HG03175 (cell line): ENCODE measurements around the gene TMEM225B.
"Not testable (repeated sequence)": the region's sequence is repeated elsewhere in the genome, so short reads cannot be mapped to it uniquely, and the experiment has no call there.

Experiments
- ATAC-seq: cut with Tn5 transposase; IDR thresholded peaks from one replicate; pipeline ENCODE4 v1.9.1; 2021; ENCODE audit warnings: mild to moderate bottlenecking, moderate library complexity; ENCODE audit not compliant: unreplicated experiment

Gene TMEM225B

GRCh38 chr7:99623091-99623693 is 25.1 kb downstream of the TMEM225B start:
- no peak for ATAC-seq

- no peak for ATAC-seq
These were observed 25.8 kb downstream of the TMEM225B start for GRCh38 chr7:99623702-99624447.

DNA sequence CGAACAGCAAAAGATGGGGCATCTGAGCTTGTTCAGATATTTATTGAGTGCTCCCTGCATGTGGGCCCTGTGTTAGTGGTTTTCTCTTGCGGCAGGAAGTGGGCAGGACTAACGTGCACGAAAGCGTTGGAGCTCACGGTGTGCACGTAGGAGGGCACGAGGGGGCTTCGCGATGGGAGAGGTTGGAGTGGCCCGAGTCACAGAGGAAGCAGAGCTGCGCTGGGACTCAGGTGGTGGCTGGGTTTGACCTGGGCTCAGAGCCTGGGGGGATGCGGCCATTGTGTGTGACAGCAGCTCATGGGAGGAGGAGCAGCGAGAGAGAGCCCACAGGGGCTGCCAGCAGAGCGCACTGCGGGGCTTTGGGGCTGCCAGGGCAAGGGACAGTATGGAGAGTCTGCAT is 26.4 kb downstream of the TMEM225B start:
- ATAC-seq: no peak

DNA sequence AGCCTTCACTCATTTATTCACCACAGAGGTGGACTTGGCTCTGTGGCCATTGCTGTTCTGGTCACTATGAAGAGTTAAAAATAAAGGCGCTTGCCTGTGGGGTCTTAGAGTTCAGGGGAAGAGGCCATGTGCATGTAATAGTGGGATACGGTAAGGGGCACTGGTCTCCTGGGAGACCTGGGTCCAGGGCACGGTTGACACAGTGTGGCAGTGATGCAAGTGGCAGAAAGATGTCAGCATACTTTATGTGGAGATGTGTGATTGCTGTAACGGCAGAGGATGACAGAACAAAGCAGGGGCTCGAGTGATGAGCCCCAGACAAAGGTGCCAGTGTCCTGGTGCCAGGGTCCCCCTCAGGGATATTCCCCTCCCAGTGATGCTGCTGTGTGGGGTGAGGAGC is 27.3 kb downstream of the TMEM225B start:
- no peak for ATAC-seq

- ATAC-seq: no peak
These were observed 27.9 kb downstream of the TMEM225B start for GRCh38 chr7:99625961-99626360.

- ATAC-seq: no peak
These were observed 28.6 kb downstream of the TMEM225B start for GRCh38 chr7:99626661-99627060.

GRCh38 chr7:99627513-99627912 is 29.4 kb downstream of the TMEM225B start:
- no peak for ATAC-seq

- no peak for ATAC-seq
These were observed 30.7 kb downstream of the TMEM225B start for GRCh38 chr7:99628471-99629465.

DNA sequence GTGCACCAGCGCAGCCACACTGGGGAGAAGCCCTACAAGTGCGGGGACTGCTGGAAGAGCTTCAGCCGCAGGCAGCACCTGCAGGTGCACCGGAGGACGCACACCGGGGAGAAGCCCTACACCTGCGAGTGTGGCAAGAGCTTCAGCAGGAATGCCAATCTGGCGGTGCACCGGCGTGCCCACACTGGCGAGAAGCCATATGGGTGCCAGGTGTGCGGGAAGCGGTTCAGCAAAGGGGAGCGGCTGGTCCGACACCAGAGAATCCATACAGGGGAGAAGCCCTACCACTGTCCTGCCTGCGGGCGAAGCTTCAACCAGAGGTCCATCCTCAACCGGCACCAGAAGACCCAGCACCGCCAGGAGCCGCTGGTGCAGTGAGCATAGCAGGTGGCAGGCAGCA is 31.6 kb downstream of the TMEM225B start:
- no peak for ATAC-seq

GRCh38 chr7:99631295-99632109 is 33.4 kb downstream of the TMEM225B start:
- ATAC-seq: no peak

- not testable (repeated sequence) for ATAC-seq
These were observed 39.3 kb downstream of the TMEM225B start for GRCh38 chr7:99637414-99637813.

DNA sequence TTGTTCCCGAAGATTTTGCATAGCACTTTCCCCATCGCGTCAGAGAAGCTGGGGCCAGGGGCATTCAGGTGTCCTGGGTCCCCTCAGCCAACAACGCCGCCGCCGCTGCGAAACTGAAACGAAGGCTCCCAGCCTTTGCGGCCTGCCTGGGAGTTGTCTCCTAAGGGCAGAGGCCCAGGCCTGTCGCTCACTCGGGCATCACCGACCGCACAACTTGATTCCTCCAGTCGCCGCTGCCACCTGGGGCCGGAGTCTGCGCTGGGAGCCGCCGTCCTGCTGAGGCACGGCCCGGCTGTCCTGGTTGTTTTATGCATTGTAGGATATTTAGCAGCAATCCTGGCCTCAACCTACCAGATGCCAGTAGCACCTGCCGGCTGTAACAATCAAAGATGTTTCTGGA is 40.7 kb downstream of the TMEM225B start:
- ATAC-seq: no peak

- ATAC-seq: no peak
These were observed 41.2 kb downstream of the TMEM225B start for GRCh38 chr7:99639267-99639666.

GRCh38 chr7:99642027-99642426 is 44.0 kb downstream of the TMEM225B start:
- no peak for ATAC-seq

GRCh38 chr7:99643464-99643863 is 45.4 kb downstream of the TMEM225B start:
- no peak for ATAC-seq

DNA sequence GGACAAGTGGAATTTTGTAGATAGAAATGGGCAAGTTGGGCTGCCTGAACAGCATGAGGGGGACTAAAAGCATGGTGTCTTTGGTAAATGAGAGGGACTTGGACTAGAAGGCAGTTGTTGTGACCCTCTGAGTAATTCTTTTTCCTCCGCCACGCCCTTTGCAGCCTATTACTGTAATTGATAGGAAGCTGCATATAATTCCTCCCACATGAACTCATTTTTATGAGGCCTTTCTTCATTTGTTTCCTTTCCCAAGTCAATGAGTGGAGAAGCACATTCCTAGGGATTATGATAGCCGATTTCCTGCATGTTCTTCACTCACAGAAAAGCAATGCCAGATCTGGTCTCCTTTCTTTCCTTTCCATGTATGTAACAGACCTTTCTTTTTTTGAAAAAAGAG is 46.4 kb downstream of the TMEM225B start:
- ATAC-seq: no peak

DNA sequence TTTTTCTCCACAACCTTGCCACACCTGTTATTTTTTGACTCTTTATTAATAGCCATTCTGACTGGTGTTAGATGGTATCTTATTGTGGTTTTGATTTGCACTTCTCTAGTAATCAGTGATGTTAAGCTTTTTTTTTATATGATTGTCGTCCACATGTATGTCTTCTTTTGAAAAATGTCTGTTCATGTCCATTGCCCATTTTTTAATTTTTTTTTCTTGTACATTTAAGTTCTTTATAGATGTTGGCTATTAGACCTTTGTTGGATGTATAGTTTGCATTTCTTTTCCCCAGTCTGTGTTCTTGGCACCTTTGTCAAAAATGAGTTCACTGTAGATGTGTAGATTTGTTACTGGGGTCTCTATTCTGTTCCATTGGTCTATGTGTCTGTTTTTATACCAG is 47.5 kb downstream of the TMEM225B start:
- ATAC-seq: no peak

DNA sequence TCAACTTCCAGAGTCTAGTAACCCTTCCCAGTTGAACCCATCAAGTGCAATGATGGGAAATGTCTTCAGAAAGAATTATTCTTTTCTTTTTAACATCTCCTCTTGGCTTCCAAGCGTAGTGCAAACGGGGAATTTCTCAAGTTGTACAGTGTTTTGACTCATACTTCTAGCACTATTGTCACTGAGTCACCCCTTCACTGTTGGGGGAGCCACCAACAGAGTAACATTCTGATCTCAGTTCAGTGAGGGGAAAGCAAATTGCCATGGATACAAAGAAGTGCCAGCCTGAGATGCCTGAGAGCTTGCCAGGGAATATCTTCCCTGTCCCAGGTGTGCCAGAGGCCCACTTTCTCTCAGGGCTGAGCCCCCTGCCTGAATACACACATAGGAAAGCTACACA is 50.8 kb downstream of the TMEM225B start:
- ATAC-seq: no peak

DNA sequence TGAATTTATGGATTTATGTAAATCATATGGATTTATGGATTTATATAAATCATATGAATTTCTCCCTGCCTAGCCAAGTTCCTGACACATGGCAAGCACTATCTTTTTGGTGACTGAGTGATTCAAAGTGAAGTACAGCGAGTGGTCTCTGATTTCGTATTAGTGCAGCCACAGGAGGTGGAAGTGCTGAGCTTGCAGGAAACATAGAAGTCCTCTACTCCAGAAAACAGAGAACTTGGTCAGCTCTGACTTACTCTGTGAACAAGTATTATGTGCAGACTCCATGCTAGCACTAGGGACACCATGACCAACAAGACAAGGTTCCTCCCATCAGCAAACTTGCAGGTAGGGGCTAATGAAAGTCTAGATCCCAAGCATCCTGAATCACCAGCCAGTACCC is 53.2 kb downstream of the TMEM225B start:
- no peak for ATAC-seq

DNA sequence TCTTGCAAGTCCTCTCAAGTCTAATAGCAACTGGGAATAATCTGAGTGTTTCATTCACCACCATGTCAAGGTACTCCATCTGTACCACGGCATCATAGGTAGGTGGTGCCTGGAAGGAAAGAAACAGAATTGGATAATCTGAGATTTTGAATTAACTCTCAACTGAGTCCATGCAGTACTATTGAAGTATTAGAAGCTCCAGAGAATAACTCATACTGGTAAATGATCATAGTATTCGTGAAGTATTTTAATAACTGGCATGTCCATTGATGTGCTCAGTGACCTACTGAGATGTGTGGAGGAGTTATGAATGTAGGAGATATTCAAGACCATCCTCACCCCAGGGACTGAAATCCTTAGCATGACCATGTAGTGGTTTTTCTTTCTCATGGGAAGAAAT is 54.6 kb downstream of the TMEM225B start:
- no peak for ATAC-seq

DNA sequence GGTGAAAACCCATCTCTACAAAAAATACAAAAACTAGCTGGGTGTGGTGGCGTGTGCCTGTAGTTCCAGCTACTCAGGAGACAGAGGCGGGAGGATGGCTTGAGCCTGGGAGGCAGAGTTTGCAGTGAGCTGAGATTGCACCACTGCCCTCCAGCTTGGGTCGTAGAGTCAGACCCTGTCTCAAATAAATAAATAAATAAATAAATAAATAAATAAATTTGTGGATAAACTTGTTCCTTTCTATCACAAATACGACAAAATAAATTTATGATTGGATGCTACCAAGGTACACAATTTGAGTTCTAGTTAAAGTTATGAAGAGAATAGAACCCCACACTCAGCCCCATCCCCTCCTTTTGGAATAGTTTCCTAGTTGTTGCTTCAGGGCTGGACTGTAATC is 55.2 kb downstream of the TMEM225B start:
- not testable (repeated sequence) for ATAC-seq
